HCEC 1CT (cell line): Measurements from ENCODE around the gene MAP2K1.
"Not testable (repeated sequence)": the region's sequence is repeated elsewhere in the genome, so short reads cannot be mapped to it uniquely, and the experiment has no call there.

ENCODE experiments used
- DNase-seq: peaks from one replicate; pipeline ENCODE4 v3.0.0-alpha.2; 2017

MAP2K1 gene

GRCh38 chr15:66425837-66426236, 39.1 kb downstream of the MAP2K1 start:
- no peak for DNase-seq

- DNase-seq, result no peak
Measured at GRCh38 chr15:66429117-66429516, 42.4 kb downstream of the MAP2K1 start.

GRCh38 chr15:66429546-66429945, 42.8 kb downstream of the MAP2K1 start:
- no peak for DNase-seq

GRCh38 chr15:66430627-66431255, 44.0 kb downstream of the MAP2K1 start:
- DNase-seq, result no peak

GRCh38 chr15:66433726-66434125, 47.0 kb downstream of the MAP2K1 start:
- no peak for DNase-seq

- no peak for DNase-seq
Measured at GRCh38 chr15:66440501-66440900, 53.8 kb downstream of the MAP2K1 start.

GRCh38 chr15:66452420-66452819, 65.7 kb downstream of the MAP2K1 start:
- DNase-seq, result no peak

GRCh38 chr15:66452971-66453580, 66.4 kb downstream of the MAP2K1 start:
- DNase-seq, result no peak

GRCh38 chr15:66454143-66454542, 67.4 kb downstream of the MAP2K1 start:
- DNase-seq, result peak; percentile 24

- no peak for DNase-seq
Measured at GRCh38 chr15:66456211-66456610, 69.5 kb downstream of the MAP2K1 start.

GRCh38 chr15:66459818-66460615, 73.3 kb downstream of the MAP2K1 start:
- DNase-seq, result no peak

- DNase-seq, result not testable (repeated sequence)
Measured at GRCh38 chr15:66461294-66461693, 74.6 kb downstream of the MAP2K1 start.

GRCh38 chr15:66461917-66462316, 75.2 kb downstream of the MAP2K1 start:
- no peak for DNase-seq

GRCh38 chr15:66462627-66463026, 75.9 kb downstream of the MAP2K1 start:
- DNase-seq, result no peak

- not testable (repeated sequence) for DNase-seq
Measured at GRCh38 chr15:66465294-66465693, 78.6 kb downstream of the MAP2K1 start.

GRCh38 chr15:66467162-66468040, 80.7 kb downstream of the MAP2K1 start:
- not testable (repeated sequence) for DNase-seq

- DNase-seq, result not testable (repeated sequence)
Measured at GRCh38 chr15:66470825-66471224, 84.1 kb downstream of the MAP2K1 start.

- peak; percentile 44 for DNase-seq
Measured at GRCh38 chr15:66472176-66472999, 85.7 kb downstream of the MAP2K1 start.

GRCh38 chr15:66474135-66474534, 87.4 kb downstream of the MAP2K1 start:
- DNase-seq, result no peak

- no peak for DNase-seq
Measured at GRCh38 chr15:66474963-66475362, 88.3 kb downstream of the MAP2K1 start.

GRCh38 chr15:66476535-66476934, 89.8 kb downstream of the MAP2K1 start:
- no peak for DNase-seq

- no peak for DNase-seq
Measured at GRCh38 chr15:66477011-66477410, 90.3 kb downstream of the MAP2K1 start.
